Ovary (tissue), 9 donors: ENCODE measurements around the gene PARD3B. TPM values are rescaled to one million over a fixed set of nuclear protein-coding genes. Genes with fewer than 3 reads are reported as not detected.

Source experiments
- DNase-seq, 5 donors: peaks; one replicate each; pipeline ENCODE4 v3.0.0-alpha.2; 2019 to 2020
- H3K27ac ChIP-seq, 2 donors: fragments of 200-600 bp; one replicate each; pipeline versions ENCODE4 v1.5.1 to v1.8.0; 2019 to 2022
- H3K27me3 ChIP-seq: fragments of 200-600 bp; one replicate; pipeline ENCODE4 v1.8.0; 2022
- H3K36me3 ChIP-seq: fragments of 200-600 bp; sonication (generic); one replicate; pipeline ENCODE4 v1.5.1; 2019
- H3K4me1 ChIP-seq: one replicate; pipeline ENCODE4 v1.8.1; 2013; ENCODE audit warnings: mild to moderate bottlenecking, moderate library complexity; ENCODE audit not compliant: insufficient read depth
- H3K4me3 ChIP-seq: fragments of 200-600 bp; sonication (generic); one replicate; pipeline ENCODE4 v1.5.1; 2017
- H3K9me3 ChIP-seq, 2 donors: fragments of 200-600 bp in 1 of 2; sonication (generic) in 1 of 2; one replicate each; pipeline versions ENCODE4 v1.5.1 to v1.8.1; 2013 to 2019; ENCODE audit warnings: mild to moderate bottlenecking in 1 of 2, moderate library complexity in 1 of 2
- CTCF ChIP-seq, 3 donors: fragments of 450-650 bp in 2 of 3; fragments of 200-600 bp in 1 of 3; IDR thresholded peaks; one replicate each; pipeline versions ENCODE4 v1.5.1 to v1.8.0; 2016 to 2022; ENCODE audit warnings: antibody characterized with exemption in 3 of 3, mild to moderate bottlenecking in 1 of 3
- EP300 ChIP-seq: sonication (generic); formaldehyde crosslinking; IDR thresholded peaks from one replicate; pipeline ENCODE4 v1.6.1; 2017; ENCODE audit warnings: antibody characterized with exemption
- POLR2A ChIP-seq: fragments of 450-650 bp; IDR thresholded peaks from one replicate; pipeline ENCODE4 v1.6.1; 2017; ENCODE audit warnings: antibody characterized with exemption, mild to moderate bottlenecking, moderate library complexity
- WGBS, 3 donors: extraction: QIAGEN DNeasy Blood & Tissue Kit in 1 of 3; methylation state at CpG; one replicate each; pipeline versions ENCODE4 v1.1.5 to v1.1.7; 2013 to 2017; 5-methylcytosine and 5-hydroxymethylcytosine counted together
- intact Hi-C, 4 donors: fragments of 100-400 bp; cut with DNase I; formaldehyde crosslinking; loops; one replicate each; pipeline versions ENCODE4 v1.11.0 to v1.15.1; 2022 to 2023
- polyA plus RNA-seq, 2 donors: library from polyadenylated mRNA; stranded (reverse); fragments of 200-250 nt in 1 of 2; fragments of 350-450 nt in 1 of 2; fragmentation: Illumina TruSeq in 1 of 2; extraction: RNeasy Lipid Tissue Mini Kit (QIAGEN cat#74804) in 1 of 2; gene quantifications; one replicate each; pipeline ENCODE4 v1.2.3, GENCODE V29; 2013 to 2014
- total RNA-seq, 7 donors: library from RNA; depleted of rRNA in 2 of 7; stranded (reverse); fragments of >200 nt in 2 of 7; fragmentation: NEBNext Ultra II Directional in 3 of 7; extraction: Animal tissue kit (Norgen Biotek cat#: 25700) in 3 of 7; gene quantifications; one replicate each; pipeline versions ENCODE4 v1.1.0 to v1.2.4, GENCODE V29; 2016 to 2023
- donor health status: DM: no; HTN: no; CAD: no; lungs with moderate emphysema.
- donor health status: DM: no; HTN: no; CAD: no.
- donor health status: Bipolar disorder and iron deficiency.
- donor health status: DM: yes; HTN: yes; CAD: no.
- donor health status: DM: no; HTN: no; CAD: no.
- donor health status: DM: yes; HTN: yes; CAD: no.

The PARD3B gene
- total and polyA plus RNA-seq, 9 donors: 8.2 to 46.6 (median 28.7) TPM

- TF ChIP-seq POLR2A (no peak), EP300 (no peak), CTCF (IDR thresholded peaks at IDR 0.05) (no peak)
- H3K4me1 ChIP-seq: no peaks in the 10 kb centered on the region
- H3K9me3 ChIP-seq: no peaks in the 10 kb centered on the region
- intact Hi-C loops: no loop called here
- DNase-seq: no peak
- 94 to 96% (median 95%) methylated on average over 4 of the region's 4 CpGs for WGBS, 3 donors
- no peaks in the 10 kb centered on the region for H3K27me3 ChIP-seq
- no peaks in the 10 kb centered on the region for H3K36me3 ChIP-seq
- H3K27ac ChIP-seq: no peak overlapping the region
- H3K4me3 ChIP-seq: no peak overlapping the region
These were observed 964.4 kb downstream of the PARD3B start for GRCh38 chr2:205509655-205510054.

DNA sequence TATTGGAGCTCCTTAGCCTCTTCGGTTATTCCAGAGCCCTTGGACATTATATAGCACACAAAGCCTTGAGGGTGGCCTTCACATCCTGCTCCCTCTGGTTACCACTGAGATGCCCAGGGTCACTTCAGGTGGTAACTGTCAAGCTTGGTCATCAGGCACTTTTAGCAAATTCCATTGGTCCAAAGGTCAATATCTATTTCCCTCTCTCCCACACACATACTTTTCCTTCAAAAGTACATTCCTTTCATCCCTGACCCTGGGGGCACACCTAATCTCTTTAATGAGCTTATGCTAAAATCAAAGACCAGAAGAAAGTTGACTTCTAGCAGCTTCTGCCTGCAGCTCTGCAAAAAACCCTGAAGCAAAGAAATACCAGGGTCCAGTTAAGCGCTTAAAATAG is 965.1 kb downstream of the PARD3B start:
- H3K4me1 ChIP-seq: no peaks in the 10 kb centered on the region
- no peak for DNase-seq
- no peaks in the 10 kb centered on the region for H3K36me3 ChIP-seq
- H3K9me3 ChIP-seq: no peaks in the 10 kb centered on the region
- TF ChIP-seq EP300 (no peak), CTCF (IDR thresholded peaks at IDR 0.05) (no peak)
- no peaks in the 10 kb centered on the region for H3K27me3 ChIP-seq
- no peak overlapping the region for H3K4me3 ChIP-seq
- intact Hi-C loops: no loop called here
- WGBS, 3 donors: 52 to 70% (median 56%) methylated on average over 2 of the region's 2 CpGs
- no peak overlapping the region for H3K27ac ChIP-seq

GRCh38 chr2:205511221-205511620 is 965.9 kb downstream of the PARD3B start:
- no peak for TF ChIP-seq CTCF (IDR thresholded peaks at IDR 0.05)
- TF ChIP-seq POLR2A: no peak
- no peak for TF ChIP-seq EP300
- no peaks in the 10 kb centered on the region for H3K36me3 ChIP-seq
- WGBS, 3 donors: 35 to 49% (median 42%) methylated on average over 2 of the region's 2 CpGs
- intact Hi-C loops: no loop called here
- DNase-seq: no peak
- no peak overlapping the region for H3K4me3 ChIP-seq
- H3K9me3 ChIP-seq: no peaks in the 10 kb centered on the region
- H3K27ac ChIP-seq: no peak overlapping the region
- H3K27me3 ChIP-seq: no peaks in the 10 kb centered on the region
- no peaks in the 10 kb centered on the region for H3K4me1 ChIP-seq

GRCh38 chr2:205511641-205512040 is 966.4 kb downstream of the PARD3B start:
- TF ChIP-seq EP300 (no peak), CTCF (IDR thresholded peaks at IDR 0.05) (no peak), POLR2A (no peak)
- Histone ChIP-seq H3K27me3 (no peaks in the 10 kb centered on the region), H3K27ac (no peak overlapping the region), H3K9me3 (no peaks in the 10 kb centered on the region), H3K4me1 (no peaks in the 10 kb centered on the region), H3K36me3 (no peaks in the 10 kb centered on the region), H3K4me3 (no peak overlapping the region)
- no peak for DNase-seq
- intact Hi-C loops: no loop called here
- 79 to 91% (median 84%) methylated on average over 3 of the region's 3 CpGs for WGBS, 3 donors

GRCh38 chr2:205520311-205520710 is 975.0 kb downstream of the PARD3B start:
- Histone ChIP-seq H3K4me3 (no peak overlapping the region), H3K4me1 (no peaks in the 10 kb centered on the region), H3K36me3 (no peaks in the 10 kb centered on the region), H3K27ac (no peak overlapping the region), H3K9me3 (no peaks in the 10 kb centered on the region), H3K27me3 (peaks cover 2% of the 10 kb centered on the region)
- no peak for DNase-seq
- intact Hi-C loops: no loop called here
- TF ChIP-seq EP300 (no peak), CTCF (IDR thresholded peaks at IDR 0.05) (no peak), POLR2A (no peak)
- 90 to 94% (median 92%) methylated on average over 4 of the region's 4 CpGs for WGBS, 3 donors
